RKO (cell line): ENCODE data around the gene FCN1.

Experiments used
- DNase-seq: peaks from one replicate; pipeline ENCODE4 v3.0.0-alpha.2; 2016; ENCODE audit warnings: low spot score

FCN1 gene

GRCh38 chr9:134913713-134914500 is 3.8 kb downstream of the FCN1 start:
- no peak for DNase-seq

DNA sequence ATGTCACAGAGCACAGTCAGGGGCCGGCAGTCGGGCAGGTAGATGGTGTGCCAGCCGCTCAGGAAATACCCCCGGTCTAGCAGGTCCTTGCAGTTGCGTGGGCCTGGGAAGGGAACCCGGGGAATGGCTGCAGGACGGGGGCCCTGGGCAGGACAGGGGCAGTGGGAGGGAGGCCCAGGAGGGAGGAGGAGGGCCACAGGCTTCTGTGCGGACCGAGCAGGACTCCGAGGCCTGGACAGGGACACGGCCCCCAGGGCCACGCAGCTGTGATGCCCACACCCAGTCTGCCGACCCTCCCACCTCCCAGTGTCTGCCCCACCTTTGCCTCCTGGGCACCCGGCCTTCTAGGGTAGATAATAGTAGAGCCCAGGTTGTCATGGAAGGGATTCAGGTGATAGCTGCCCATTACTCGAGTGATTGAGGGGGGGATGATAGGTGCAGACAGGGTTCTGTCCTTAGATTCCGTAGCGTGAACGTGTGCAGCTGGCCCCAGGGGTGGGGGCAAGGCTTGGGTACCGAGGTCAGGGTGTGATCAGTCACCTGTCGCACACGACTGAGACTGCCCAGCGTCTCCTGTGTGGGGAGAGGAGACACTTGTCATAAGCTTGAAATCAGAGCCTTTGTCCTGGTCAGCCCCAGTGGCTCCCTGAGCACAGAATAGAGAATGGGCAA is 4.5 kb downstream of the FCN1 start:
- DNase-seq = no peak

- no peak for DNase-seq
These were observed 5.4 kb downstream of the FCN1 start for GRCh38 chr9:134912126-134912840.

DNA sequence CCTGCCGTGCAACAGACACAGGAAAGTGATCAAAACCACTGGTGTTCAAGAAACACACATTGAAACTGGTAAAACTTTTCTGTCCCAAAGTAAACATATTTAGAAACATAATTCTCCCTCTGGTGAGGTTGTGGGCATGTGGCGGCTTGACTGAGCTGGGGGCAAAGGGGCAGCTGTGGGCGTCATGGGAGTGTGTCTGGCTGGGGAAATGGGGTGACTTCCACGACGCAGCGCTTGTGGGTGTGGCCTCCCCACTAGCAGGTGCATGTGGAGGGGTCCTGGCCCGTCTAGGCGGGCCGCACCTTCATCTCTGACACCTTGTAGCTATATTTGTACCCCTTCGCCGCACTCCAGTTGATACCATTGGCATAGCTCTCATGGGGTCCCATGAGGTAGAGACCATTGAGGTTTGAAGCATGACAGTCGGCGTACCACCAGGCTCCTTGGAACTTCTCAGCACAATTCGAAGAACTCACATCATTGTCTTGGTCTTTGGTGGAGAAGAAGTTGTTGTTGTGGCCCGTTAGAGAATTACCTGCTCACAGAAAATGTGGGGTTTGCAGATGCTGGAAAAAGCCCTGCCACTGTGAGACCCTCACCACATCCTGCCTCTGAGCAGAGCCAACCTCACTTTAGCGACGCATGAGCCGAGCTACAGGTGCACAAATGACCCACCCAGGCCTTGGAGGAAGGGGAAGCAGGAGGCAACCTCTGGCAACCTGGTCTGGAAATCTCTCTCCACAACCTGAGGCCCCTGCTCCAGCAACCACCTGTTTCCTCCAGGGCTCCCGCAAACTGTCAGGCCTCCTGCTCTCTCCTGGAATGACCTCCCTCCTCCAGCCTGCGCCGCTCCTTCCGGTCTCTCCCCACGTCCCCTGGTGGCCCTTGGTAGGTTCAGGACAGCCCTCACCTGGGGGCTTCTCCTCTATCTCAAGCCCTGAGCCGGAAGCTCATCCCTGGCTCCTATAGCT is 7.9 kb downstream of the FCN1 start:
- no peak for DNase-seq

GRCh38 chr9:134908524-134909309 is 9.0 kb downstream of the FCN1 start:
- DNase-seq = no peak

DNA sequence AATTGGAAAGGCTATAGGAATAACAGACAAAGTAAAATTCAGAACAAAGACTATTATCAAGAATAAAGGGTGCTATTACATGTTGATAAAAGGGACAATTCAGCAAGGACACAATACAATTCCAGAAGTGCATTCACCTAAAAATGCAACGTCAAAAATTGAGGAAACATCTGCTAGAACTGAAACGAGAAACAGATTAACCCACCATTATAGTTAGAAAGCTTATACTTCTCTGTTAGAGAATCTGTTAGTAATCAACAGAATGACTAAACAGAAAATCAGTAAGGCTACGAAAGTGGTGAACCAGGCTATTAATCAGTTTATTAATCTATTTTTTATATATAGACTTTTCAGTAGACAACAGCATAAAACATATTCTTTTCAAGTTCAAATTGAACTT is 14.8 kb downstream of the FCN1 start:
- DNase-seq = no peak

GRCh38 chr9:134899818-134900217 is 17.9 kb downstream of the FCN1 start:
- DNase-seq = no peak

- no peak for DNase-seq
These were observed 18.5 kb downstream of the FCN1 start for GRCh38 chr9:134899168-134899567.

GRCh38 chr9:134898319-134898718 is 19.4 kb downstream of the FCN1 start:
- no peak for DNase-seq

- DNase-seq = no peak
These were observed 20.0 kb downstream of the FCN1 start for GRCh38 chr9:134897584-134898170.

DNA sequence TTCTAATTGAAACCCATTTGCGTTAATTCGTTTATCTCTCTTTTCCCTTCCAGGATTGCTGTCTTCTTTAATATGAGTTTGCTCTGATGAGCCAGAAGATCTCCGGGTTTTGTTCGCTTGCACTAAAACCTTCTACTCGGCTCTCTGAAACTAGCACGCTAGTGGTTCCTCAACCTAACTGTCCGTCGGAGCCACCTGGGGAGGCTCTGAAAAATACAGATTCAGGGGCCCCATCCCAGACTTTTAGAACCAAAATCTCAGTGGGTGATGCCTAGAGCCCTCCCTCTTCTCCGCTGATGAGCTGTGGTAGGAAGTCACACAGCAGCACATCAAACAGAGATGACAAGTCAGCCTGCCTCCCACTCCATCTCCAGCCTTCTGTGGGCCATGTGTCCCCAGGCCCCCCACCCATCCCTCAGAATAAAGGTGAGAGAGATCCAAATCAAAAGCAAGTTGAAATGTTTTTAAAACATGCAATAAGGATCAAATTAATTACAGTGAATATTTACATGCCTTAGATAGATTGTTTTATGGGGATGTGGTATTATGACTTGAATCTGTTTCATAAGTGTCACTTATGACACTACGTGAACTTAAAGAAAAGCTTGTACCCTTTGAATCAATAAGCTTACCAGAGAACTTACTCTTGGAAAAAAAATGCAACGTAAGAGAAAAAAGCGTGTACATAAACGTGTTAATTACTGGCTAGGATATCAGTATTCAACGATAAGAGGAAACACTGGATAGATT is 20.7 kb downstream of the FCN1 start:
- DNase-seq = no peak

GRCh38 chr9:134895908-134896833 is 21.5 kb downstream of the FCN1 start:
- DNase-seq = no peak

DNA sequence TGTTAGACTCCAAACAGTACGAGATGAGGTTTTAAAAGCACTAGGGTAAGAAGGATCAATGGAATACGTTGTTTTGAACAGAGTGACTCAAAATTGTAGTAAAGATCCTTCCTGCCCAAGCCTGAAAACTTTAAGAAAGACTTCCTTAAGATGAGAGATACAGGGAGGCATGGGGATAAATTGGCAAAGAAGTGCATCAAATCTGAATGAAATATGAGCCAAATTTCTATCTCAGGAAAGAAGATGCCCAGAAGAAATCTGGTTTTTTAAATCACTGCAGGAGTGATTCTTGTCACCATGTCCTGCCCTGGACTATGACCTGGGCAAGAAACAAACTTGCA is 22.2 kb downstream of the FCN1 start:
- no peak for DNase-seq

DNA sequence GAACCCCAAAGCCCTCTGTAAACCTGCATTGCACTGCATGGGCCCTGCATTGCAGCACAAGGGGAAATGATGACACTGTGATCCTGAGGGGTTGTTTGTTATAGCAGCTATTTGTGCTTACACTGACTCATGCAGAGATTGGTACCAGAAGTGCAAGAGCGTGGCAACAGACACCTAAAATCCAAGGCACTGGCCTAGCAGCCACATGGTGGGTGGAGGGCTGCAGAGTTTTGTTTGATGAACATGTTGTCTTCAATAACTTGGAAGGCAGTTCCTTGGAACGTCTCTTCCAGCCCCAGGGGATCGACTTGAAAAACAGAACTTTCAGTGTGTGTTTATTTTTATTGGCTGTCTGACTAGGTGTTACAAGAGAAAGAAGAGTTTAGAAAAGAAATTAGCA is 22.6 kb downstream of the FCN1 start:
- DNase-seq = no peak

DNA sequence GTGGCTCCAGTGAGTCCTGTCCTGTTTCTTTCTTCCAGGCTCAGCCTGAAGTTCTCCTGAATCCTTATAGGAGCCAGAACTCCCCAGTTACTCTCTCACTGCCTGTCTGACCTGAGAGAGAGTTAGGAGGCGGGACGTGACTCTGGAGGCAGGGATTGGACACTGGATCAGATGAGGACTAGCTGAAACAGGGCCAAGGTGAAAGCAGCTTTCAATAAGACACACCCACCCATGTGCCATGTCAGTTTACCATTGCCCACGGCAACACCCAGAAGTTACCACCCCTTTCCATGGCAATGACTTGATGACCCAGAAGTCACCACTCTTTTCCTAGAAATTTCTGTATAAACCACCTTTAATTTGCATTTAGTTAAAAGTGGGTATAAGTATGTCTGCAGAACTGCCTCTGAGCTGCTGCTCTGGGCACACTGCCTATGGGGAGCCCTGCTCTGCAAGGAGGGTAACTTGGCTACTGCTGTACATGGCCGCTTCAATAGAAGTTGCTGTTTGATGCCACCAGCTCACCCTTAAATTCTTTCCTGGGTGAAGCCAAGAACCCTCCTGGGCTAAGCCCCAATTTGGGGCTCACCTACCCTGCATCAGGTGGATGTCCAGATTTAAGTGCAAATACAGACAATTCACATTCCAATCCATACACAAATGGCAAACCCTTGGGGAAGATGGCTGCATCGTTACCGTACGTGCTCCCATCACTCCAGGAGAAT is 23.4 kb downstream of the FCN1 start:
- no peak for DNase-seq

GRCh38 chr9:134892820-134893420 is 24.8 kb downstream of the FCN1 start:
- DNase-seq = no peak

DNA sequence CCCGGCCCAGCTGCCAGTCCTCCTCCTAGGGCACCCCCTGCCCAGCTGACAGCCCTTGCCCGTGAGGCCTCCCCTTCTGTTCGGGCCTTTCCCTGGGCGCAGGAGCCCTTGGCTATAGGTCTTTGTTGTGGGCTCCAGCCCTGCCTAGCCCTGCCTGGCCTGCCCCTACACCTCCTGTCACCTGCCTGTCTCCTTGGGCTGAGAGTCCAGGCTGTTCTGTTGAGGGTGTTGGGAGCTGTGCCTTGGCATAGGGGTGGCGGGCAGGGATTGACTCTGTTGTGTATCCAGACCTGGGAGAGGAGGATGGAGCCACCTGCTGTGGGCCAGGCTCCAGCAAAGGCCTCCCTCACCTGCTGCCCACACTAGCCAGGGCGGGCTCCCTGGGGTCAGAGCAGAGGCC is 25.5 kb downstream of the FCN1 start:
- no peak for DNase-seq

- no peak for DNase-seq
These were observed 26.0 kb downstream of the FCN1 start for GRCh38 chr9:134891713-134892112.
